Measurements from ENCODE around the gene KCNQ1OT1. TPM values are rescaled to one million over a fixed set of nuclear protein-coding genes. Genes with fewer than 3 reads are reported as not detected.

Gene KCNQ1OT1
- polyA plus RNA-seq, 1 of the 3 experiments (the other 2 are of a cell fraction), result 0.03 TPM

DNA sequence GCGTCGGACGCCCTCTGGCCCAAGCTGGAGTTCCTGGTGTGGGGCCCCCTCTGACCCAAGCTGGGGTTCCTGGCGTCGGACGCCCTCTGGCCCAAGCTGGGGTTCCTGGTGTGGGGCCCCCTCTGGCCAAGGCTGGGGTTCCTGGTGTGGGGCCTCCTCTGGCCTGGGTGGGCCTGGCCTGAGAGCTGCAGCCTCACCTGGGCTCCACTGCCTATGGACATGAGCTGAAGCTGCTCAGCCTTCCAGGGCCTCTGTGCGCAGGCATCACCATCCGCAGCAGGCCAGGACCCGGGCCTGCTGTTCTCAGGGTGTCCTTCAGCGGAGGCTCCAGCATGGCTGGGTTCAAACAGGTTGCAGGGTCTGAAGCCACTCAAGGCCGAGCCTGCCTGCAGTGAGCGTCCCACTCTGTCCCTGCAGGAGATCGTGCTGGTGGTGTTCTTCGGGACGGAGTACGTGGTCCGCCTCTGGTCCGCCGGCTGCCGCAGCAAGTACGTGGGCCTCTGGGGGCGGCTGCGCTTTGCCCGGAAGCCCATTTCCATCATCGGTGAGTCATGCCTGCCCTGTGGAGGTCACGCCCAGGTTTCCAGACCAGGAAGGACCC, 129.5 kb downstream of the KCNQ1OT1 start:
- Histone ChIP-seq H3K4me1 (ENCODE audit: control insufficient read depth in 1 of 2, insufficient read depth in 2 of 2, low read depth in 1 of 2, low read length in 1 of 2) (peaks cover 0 to 10% of the 10 kb centered on the region in 2 experiments; a peak in 1 of 4 replicates), H2AFZ (ENCODE audit: low read depth) (no peak overlapping the region), H3K79me2 (ENCODE audit: insufficient read depth) (no peaks in the 10 kb centered on the region), H3K27ac (ENCODE audit: low read depth in 2 of 2, low read length in 1 of 2) (no peak overlapping the region), H3K4me2 (no peak overlapping the region), H3F3A (replicated peaks; ENCODE audit: insufficient read depth) (no peaks in the 10 kb centered on the region), H4K20me1 (ENCODE audit: insufficient read depth) (no peaks in the 10 kb centered on the region), H3K9ac (no peak overlapping the region), H3K36me3 (replicated peaks in 1 of 2; ENCODE audit: control insufficient read depth in 1 of 2, insufficient read depth in 2 of 2, low read length in 1 of 2) (no peaks in the 10 kb centered on the region), H3K9me2 (no peaks in the 10 kb centered on the region), H3K9me3 (no peaks in the 10 kb centered on the region), H3K4me3 (ENCODE audit: low read depth in 2 of 2, low read length in 1 of 2) (no peak overlapping the region), H3K27me3 (ENCODE audit: insufficient read depth) (no peaks in the 10 kb centered on the region)
- TF ChIP-seq EP300 (IDR thresholded peaks at IDR 0.05; ENCODE audit: borderline replicate concordance in 1 of 2, low read depth in 1 of 2, low read length in 1 of 2), result no peak
- TF ChIP-seq, protein P1, sequence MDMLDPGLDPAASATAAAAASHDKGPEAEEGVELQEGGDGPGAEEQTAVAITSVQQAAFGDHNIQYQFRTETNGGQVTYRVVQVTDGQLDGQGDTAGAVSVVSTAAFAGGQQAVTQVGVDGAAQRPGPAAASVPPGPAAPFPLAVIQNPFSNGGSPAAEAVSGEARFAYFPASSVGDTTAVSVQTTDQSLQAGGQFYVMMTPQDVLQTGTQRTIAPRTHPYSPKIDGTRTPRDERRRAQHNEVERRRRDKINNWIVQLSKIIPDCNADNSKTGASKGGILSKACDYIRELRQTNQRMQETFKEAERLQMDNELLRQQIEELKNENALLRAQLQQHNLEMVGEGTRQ (IDR thresholded peaks at IDR 0.05; ENCODE audit: borderline replicate concordance, low read depth, low read length), result no peak
- TF ChIP-seq NRF1 (IDR thresholded peaks at IDR 0.05; ENCODE audit: low read depth, low read length), result no peak
- TF ChIP-seq, protein P2, sequence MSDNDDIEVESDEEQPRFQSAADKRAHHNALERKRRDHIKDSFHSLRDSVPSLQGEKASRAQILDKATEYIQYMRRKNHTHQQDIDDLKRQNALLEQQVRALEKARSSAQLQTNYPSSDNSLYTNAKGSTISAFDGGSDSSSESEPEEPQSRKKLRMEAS (IDR thresholded peaks at IDR 0.05; ENCODE audit: low read depth), result no peak
- no peak for TF ChIP-seq TAF1 (IDR thresholded peaks at IDR 0.05; ENCODE audit: borderline replicate concordance, low read depth, low read length)
- TF ChIP-seq, protein P3, sequence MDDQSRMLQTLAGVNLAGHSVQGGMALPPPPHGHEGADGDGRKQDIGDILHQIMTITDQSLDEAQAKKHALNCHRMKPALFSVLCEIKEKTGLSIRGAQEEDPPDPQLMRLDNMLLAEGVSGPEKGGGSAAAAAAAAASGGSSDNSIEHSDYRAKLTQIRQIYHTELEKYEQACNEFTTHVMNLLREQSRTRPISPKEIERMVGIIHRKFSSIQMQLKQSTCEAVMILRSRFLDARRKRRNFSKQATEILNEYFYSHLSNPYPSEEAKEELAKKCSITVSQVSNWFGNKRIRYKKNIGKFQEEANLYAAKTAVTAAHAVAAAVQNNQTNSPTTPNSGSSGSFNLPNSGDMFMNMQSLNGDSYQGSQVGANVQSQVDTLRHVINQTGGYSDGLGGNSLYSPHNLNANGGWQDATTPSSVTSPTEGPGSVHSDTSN (IDR thresholded peaks at IDR 0.05), result no peak
- TF ChIP-seq SMC3 (IDR thresholded peaks at IDR 0.05; ENCODE audit: low read depth, low read length), result no peak
- ChIA-PET POLR2A (no interaction called here), CTCF (interaction anchor here (1.2 to 1.3 kb wide), 2 partner anchors 32 to 37 kb away, joined by 3 to 6 read pairs; no protein-coding TSS in a partner anchor)
- no peak for DNase-seq
- 67% methylated on average over 6 of the region's 26 CpGs for WGBS (ENCODE audit: low lambda C conversion rate)

DNA sequence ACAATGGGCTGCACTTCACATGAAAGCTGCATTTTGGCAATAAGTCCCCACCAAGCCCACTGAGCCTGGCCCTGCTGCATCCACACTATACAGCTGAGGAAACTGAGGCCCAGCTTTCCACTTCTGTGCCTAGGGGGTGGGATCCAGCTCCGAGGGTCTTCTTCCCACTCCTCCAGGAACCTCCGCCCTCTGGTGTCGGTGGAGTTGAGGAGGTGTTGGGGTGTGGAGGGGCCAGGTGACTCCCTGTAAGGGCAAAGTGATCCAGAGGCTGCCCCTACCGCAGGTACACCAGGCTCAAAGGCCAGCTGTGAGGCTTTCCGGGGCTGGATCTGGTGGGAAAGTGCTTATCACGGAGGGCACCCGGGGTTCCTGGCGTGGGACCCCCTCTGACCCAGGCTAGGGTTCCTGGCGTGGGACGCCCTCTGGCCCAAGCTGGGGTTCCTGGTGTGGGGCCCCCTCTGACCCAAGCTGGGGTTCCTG, 130.0 kb downstream of the KCNQ1OT1 start:
- H3K36me3 ChIP-seq (replicated peaks in 1 of 2; ENCODE audit: control insufficient read depth in 1 of 2, insufficient read depth in 2 of 2, low read length in 1 of 2), result no peaks in the 10 kb centered on the region
- H4K20me1 ChIP-seq (ENCODE audit: insufficient read depth), result no peaks in the 10 kb centered on the region
- no peaks in the 10 kb centered on the region for H3K79me2 ChIP-seq (ENCODE audit: insufficient read depth)
- H3K4me2 ChIP-seq, result no peak overlapping the region
- TF ChIP-seq TEAD4 (IDR thresholded peaks at IDR 0.05; ENCODE audit: borderline replicate concordance, insufficient read depth) (no peak), CHD2 (IDR thresholded peaks at IDR 0.05; ENCODE audit: low read length, partially characterized antibody) (no peak), FOXJ3 (CRISPR knock-in tag; IDR thresholded peaks at IDR 0.05) (no peak), NRF1 (IDR thresholded peaks at IDR 0.05; ENCODE audit: low read depth, low read length) (no peak), EZH2phosphoT487 (IDR thresholded peaks at IDR 0.05; ENCODE audit: borderline replicate concordance, low read depth) (no peak), MXI1 (IDR thresholded peaks at IDR 0.05; ENCODE audit: low read depth, low read length) (no peak), FOSL2 (IDR thresholded peaks at IDR 0.05; ENCODE audit: borderline replicate concordance, low read depth) (no peak), POLR2AphosphoS5 (IDR thresholded peaks at IDR 0.05; ENCODE audit: low read depth, low read length) (no peak), GABPA (IDR thresholded peaks at IDR 0.05; ENCODE audit: low read depth) (no peak), GATA2 (CRISPR knock-in tag; IDR thresholded peaks at IDR 0.05) (no peak), TAF1 (IDR thresholded peaks at IDR 0.05; ENCODE audit: borderline replicate concordance, low read depth, low read length) (no peak), MEF2A (IDR thresholded peaks at IDR 0.05; ENCODE audit: borderline replicate concordance, low read depth) (no peak), RCOR1 (IDR thresholded peaks at IDR 0.05; ENCODE audit: low read length) (no peak), YY1 (IDR thresholded peaks at IDR 0.05; ENCODE audit: low read depth) (no peak), FOXM1 (IDR thresholded peaks at IDR 0.05; ENCODE audit: low read depth) (no peak)
- TF ChIP-seq, protein P3 (IDR thresholded peaks at IDR 0.05), result no peak
- TF ChIP-seq, protein P4, sequence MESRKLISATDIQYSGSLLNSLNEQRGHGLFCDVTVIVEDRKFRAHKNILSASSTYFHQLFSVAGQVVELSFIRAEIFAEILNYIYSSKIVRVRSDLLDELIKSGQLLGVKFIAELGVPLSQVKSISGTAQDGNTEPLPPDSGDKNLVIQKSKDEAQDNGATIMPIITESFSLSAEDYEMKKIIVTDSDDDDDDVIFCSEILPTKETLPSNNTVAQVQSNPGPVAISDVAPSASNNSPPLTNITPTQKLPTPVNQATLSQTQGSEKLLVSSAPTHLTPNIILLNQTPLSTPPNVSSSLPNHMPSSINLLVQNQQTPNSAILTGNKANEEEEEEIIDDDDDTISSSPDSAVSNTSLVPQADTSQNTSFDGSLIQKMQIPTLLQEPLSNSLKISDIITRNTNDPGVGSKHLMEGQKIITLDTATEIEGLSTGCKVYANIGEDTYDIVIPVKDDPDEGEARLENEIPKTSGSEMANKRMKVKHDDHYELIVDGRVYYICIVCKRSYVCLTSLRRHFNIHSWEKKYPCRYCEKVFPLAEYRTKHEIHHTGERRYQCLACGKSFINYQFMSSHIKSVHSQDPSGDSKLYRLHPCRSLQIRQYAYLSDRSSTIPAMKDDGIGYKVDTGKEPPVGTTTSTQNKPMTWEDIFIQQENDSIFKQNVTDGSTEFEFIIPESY (IDR thresholded peaks at IDR 0.05; ENCODE audit: borderline replicate concordance, low read depth), result no peak
- DNase-seq, result no peak
- no peak overlapping the region for H3K27ac ChIP-seq (ENCODE audit: low read depth in 2 of 2, low read length in 1 of 2)
- 77% methylated on average over 5 of the region's 10 CpGs for WGBS (ENCODE audit: low lambda C conversion rate)
- H3K4me3 ChIP-seq (ENCODE audit: low read depth in 2 of 2, low read length in 1 of 2), result no peak overlapping the region
- H3K27me3 ChIP-seq (ENCODE audit: insufficient read depth), result no peaks in the 10 kb centered on the region
- POLR2A ChIA-PET, result no interaction called here
- H3K9me3 ChIP-seq, result no peaks in the 10 kb centered on the region
- H3K9ac ChIP-seq, result no peak overlapping the region
- no peaks in the 10 kb centered on the region for H3K9me2 ChIP-seq
- no peak overlapping the region for H2AFZ ChIP-seq (ENCODE audit: low read depth)
- H3K4me1 ChIP-seq (ENCODE audit: control insufficient read depth in 1 of 2, insufficient read depth in 2 of 2, low read depth in 1 of 2, low read length in 1 of 2), result peaks cover 0 to 10% of the 10 kb centered on the region in 2 experiments; a peak in 1 of 4 replicates
- H3F3A ChIP-seq (replicated peaks; ENCODE audit: insufficient read depth), result no peaks in the 10 kb centered on the region
- CTCF ChIA-PET, result interaction anchor here (1.1 to 1.3 kb wide), 2 partner anchors 265 to 318 kb away, joined by 3 read pairs; no protein-coding TSS in a partner anchor

Data from SK-N-SH (cell line).